Mammary epithelial cell (primary cell): ENCODE data around the gene SCAI.

ENCODE experiments used
- CTCF ChIP-seq, 2 donors: IDR thresholded peaks in 1 of 2; conservative IDR thresholded peaks in 1 of 2; 2 replicates each; pipeline ENCODE4 v1.5.1; 2011 to 2012; ENCODE audit warnings: inconsistent platforms in 2 of 2, low read length in 2 of 2, mild to moderate bottlenecking in 2 of 2, control low read depth in 1 of 2, low read depth in 1 of 2; ENCODE audit not compliant: insufficient read depth in 1 of 2; ENCODE audit errors: extremely low read depth in 1 of 2
- EZH2 ChIP-seq: IDR thresholded peaks from 2 replicates; pipeline ENCODE4 v1.6.1; 2012; ENCODE audit warnings: low read length, inconsistent platforms, borderline replicate concordance

GRCh38 chr9:124975131-124975530 is 168.2 kb downstream of the SCAI start:
- TF ChIP-seq CTCF (conservative IDR thresholded peaks at IDR 0.05 in 1 of 2, IDR thresholded peaks at IDR 0.05 in 1 of 2; ENCODE audit: extremely low read depth in 1 of 2, insufficient read depth in 1 of 2, low read depth in 1 of 2, low read length in 2 of 2) (no peak), EZH2 (no peak)
